Endothelial cell of umbilical vein (primary cell): ENCODE data around the gene ISX. TPM values are rescaled to one million over a fixed set of nuclear protein-coding genes. Genes with fewer than 3 reads are reported as not detected.

Source experiments
- BruUV-seq: library from RNA; stranded (reverse); fragments of 400-500 nt; replicated peaks from 2 replicates; lab custom pipeline; 2021; lab: Mats Ljungman, UMichigan
- CTCF ChIA-PET: fragments of 300-600, 350-600 bp; sonication (Branson Sonifier 250); formaldehyde crosslinking; loops from one replicate; lab custom pipeline; 2021; ENCODE audit warnings: antibody characterized with exemption, inconsistent platforms; lab: Charles Lee
- POLR2A ChIA-PET: fragments of 300-600, 350-600 bp; sonication (Branson Sonifier 250); formaldehyde crosslinking; loops from one replicate; lab custom pipeline; 2021; ENCODE audit warnings: antibody characterized with exemption, inconsistent platforms; lab: Charles Lee
- DNase-seq: peaks from one replicate; pipeline ENCODE4 v3.0.0-alpha.2; 2011; ENCODE audit warnings: low read depth, low spot score
- FAIRE-seq: peaks from 2 replicates; lab custom pipeline; 2011; peaks lifted over from hg19 to GRCh38; lab: Jason Lieb, UNC
- H2AFZ ChIP-seq: 2 replicates; pipeline ENCODE4 v1.6.0; 2012; ENCODE audit warnings: low read depth, low read length, control low read depth, inconsistent platforms
- H3K27ac ChIP-seq: 2 replicates; pipeline ENCODE4 v1.5.1; 2011; ENCODE audit warnings: low read depth, mild to moderate bottlenecking, control low read depth, low read length, moderate library complexity; ENCODE audit not compliant: insufficient read depth
- H3K27me3 ChIP-seq, 2 experiments: 2 replicates each; pipeline versions ENCODE4 v1.6.0 to v1.6.1; 2011; ENCODE audit warnings: low read length in 2 of 2, mixed read lengths in 1 of 2; ENCODE audit not compliant: control insufficient read depth in 2 of 2, insufficient read depth in 2 of 2
- H3K36me3 ChIP-seq, 2 experiments: 2 replicates in 1 of 2; 3 replicates in 1 of 2; pipeline ENCODE4 v1.5.1; 2011; ENCODE audit warnings: low read length in 2 of 2, mild to moderate bottlenecking in 1 of 2, moderate library complexity in 1 of 2; ENCODE audit not compliant: control insufficient read depth in 2 of 2, insufficient read depth in 2 of 2; ENCODE audit errors: extremely low read depth in 1 of 2
- H3K4me1 ChIP-seq: 3 replicates; pipeline ENCODE4 v1.5.1; 2011; ENCODE audit warnings: mild to moderate bottlenecking, low read length; ENCODE audit not compliant: control insufficient read depth, insufficient read depth; ENCODE audit errors: extremely low read depth
- H3K4me2 ChIP-seq: 2 replicates; pipeline ENCODE4 v1.6.1; 2011; ENCODE audit warnings: low read length, control low read depth, mixed read lengths; ENCODE audit not compliant: insufficient read depth
- H3K4me3 ChIP-seq, 3 experiments: fragments of 200-600 bp in 1 of 3; sonication (generic), shearing (Covaris generic) in 1 of 3; replicated peaks in 1 of 3; 2 replicates each; pipeline ENCODE4 v1.5.1; 2011 to 2016; ENCODE audit warnings: control low read depth in 3 of 3, low read length in 3 of 3, mild to moderate bottlenecking in 2 of 3, inconsistent platforms in 1 of 3, low read depth in 1 of 3, moderate library complexity in 1 of 3; ENCODE audit not compliant: insufficient read depth in 1 of 3
- H3K79me2 ChIP-seq: 2 replicates; pipeline ENCODE4 v1.6.0; 2012; ENCODE audit warnings: low read length, inconsistent platforms; ENCODE audit not compliant: control insufficient read depth, insufficient read depth
- H3K9ac ChIP-seq: replicated peaks from 2 replicates; pipeline ENCODE3; 2011; ENCODE audit warnings: low read length, control low read depth; ENCODE audit not compliant: insufficient read depth; ENCODE audit errors: extremely low read depth
- H3K9me1 ChIP-seq: replicated peaks from 3 replicates; pipeline ENCODE4 v1.6.0; 2011; ENCODE audit warnings: mild to moderate bottlenecking, low read length; ENCODE audit not compliant: control insufficient read depth, insufficient read depth; ENCODE audit errors: extremely low read depth
- H3K9me3 ChIP-seq: replicated peaks from 2 replicates; pipeline ENCODE4 v1.5.1; 2012; ENCODE audit warnings: low read length, inconsistent platforms; ENCODE audit not compliant: control insufficient read depth, insufficient read depth
- H4K20me1 ChIP-seq: replicated peaks from 2 replicates; pipeline ENCODE3; 2011; ENCODE audit warnings: mild to moderate bottlenecking, low read length; ENCODE audit not compliant: control insufficient read depth, insufficient read depth; ENCODE audit errors: extremely low read depth
- EZH2 ChIP-seq: IDR thresholded peaks from 2 replicates; pipeline ENCODE4 v1.6.1; 2012; ENCODE audit warnings: borderline replicate concordance, low read depth, mild to moderate bottlenecking, moderate library complexity, low read length, inconsistent platforms; ENCODE audit not compliant: severe bottlenecking
- FOS ChIP-seq: IDR thresholded peaks from 2 replicates; pipeline ENCODE4 v1.6.1; 2011; ENCODE audit warnings: mild to moderate bottlenecking, low read length, moderate library complexity, borderline replicate concordance; ENCODE audit not compliant: insufficient read depth
- GATA2 ChIP-seq: IDR thresholded peaks from 2 replicates; pipeline ENCODE4 v1.7.0; 2011; ENCODE audit warnings: low read depth, mild to moderate bottlenecking, moderate library complexity, mixed read lengths, low read length; ENCODE audit not compliant: insufficient read length, insufficient read depth
- JUN ChIP-seq: IDR thresholded peaks from 2 replicates; pipeline ENCODE4 v1.6.1; 2011; ENCODE audit warnings: borderline replicate concordance, low read depth; ENCODE audit not compliant: insufficient read length, insufficient read depth
- MAX ChIP-seq: IDR thresholded peaks from 2 replicates; pipeline ENCODE4 v1.6.1; 2011; ENCODE audit not compliant: insufficient read depth, insufficient read length
- MYC ChIP-seq: IDR thresholded peaks from one replicate; pipeline ENCODE4 v1.6.1; 2011; ENCODE audit warnings: mild to moderate bottlenecking, low read depth, low read length
- POLR2A ChIP-seq: IDR thresholded peaks from 2 replicates; pipeline ENCODE4 v1.6.1; 2012; ENCODE audit warnings: low read depth, mild to moderate bottlenecking, control low read depth, low read length
- POLR2AphosphoS5 ChIP-seq: IDR thresholded peaks from 2 replicates; pipeline ENCODE4 v1.6.1; 2012; ENCODE audit warnings: low read depth, mild to moderate bottlenecking, control low read depth, low read length, moderate library complexity; ENCODE audit not compliant: insufficient read depth
- dilution Hi-C: fragments of 300-500 bp; cut with MboI; formaldehyde crosslinking; loops from one replicate; pipeline ENCODE4 v1.15.0; 2019; ENCODE audit warnings: low sequenced_read_pairs; ENCODE audit not compliant: extremely low pct_ligation_motif_present
- intact Hi-C: fragments of 100-400 bp; cut with micrococcal nuclease; formaldehyde crosslinking; loops from one replicate; pipeline ENCODE4 v1.10.0; 2022
- polyA plus RNA-seq, 4 experiments: library from polyadenylated mRNA; depleted of rRNA in 3 of 4; stranded (reverse) in 3 of 4; unstranded in 1 of 4; fragments of >200 nt; gene quantifications; 2 replicates each; pipeline versions ENCODE4 v1.2.1 to v1.2.3, GENCODE V29; 2011 to 2012; ENCODE audit warnings: missing spikeins in 1 of 4
- total RNA-seq: library from RNA; stranded (reverse); gene quantifications from 2 replicates; pipeline ENCODE4 v1.2.3, GENCODE V29; 2021
- TF ChIP-seq, protein P1 (sequence below), 2 donors: IDR thresholded peaks; 1 replicate in 1 of 2; 2 replicates in 1 of 2; pipeline ENCODE4 v1.5.1; 2011; ENCODE audit warnings: low read length in 2 of 2, mild to moderate bottlenecking in 2 of 2, moderate library complexity in 2 of 2, control low read depth in 1 of 2, inconsistent platforms in 1 of 2, low read depth in 1 of 2; ENCODE audit not compliant: insufficient read depth in 1 of 2; ENCODE audit errors: extremely low read depth in 1 of 2

The ISX gene
- total and polyA plus RNA-seq, 2 donors (not counting 3 experiments of a cell fraction or from before 2014, with no cell fraction given) = not detected

GRCh38 chr22:35116817-35117216 is 50.9 kb downstream of the ISX start:
- Histone ChIP-seq H4K20me1 (no peaks in the 10 kb centered on the region), H3K79me2 (no peaks in the 10 kb centered on the region), H3K27ac (no peak overlapping the region), H3K4me1 (no peaks in the 10 kb centered on the region), H3K27me3 (no peaks in the 10 kb centered on the region), H3K9me1 (no peaks in the 10 kb centered on the region), H3K9me3 (no peaks in the 10 kb centered on the region), H3K4me2 (no peak overlapping the region), H3K9ac (no peak overlapping the region), H3K4me3 (no peak overlapping the region), H3K36me3 (no peaks in the 10 kb centered on the region), H2AFZ (no peak overlapping the region)
- ChIA-PET CTCF (no interaction called here), POLR2A (no interaction called here)
- FAIRE-seq (no peak), DNase-seq (no peak)
- dilution Hi-C loops (no loop called here), intact Hi-C loops (no loop called here)
- no peak for TF ChIP-seq POLR2A
- TF ChIP-seq MYC = no peak
- TF ChIP-seq POLR2AphosphoS5 = no peak
- TF ChIP-seq FOS = no peak
- no peak for TF ChIP-seq MAX
- TF ChIP-seq GATA2 = no peak
- TF ChIP-seq EZH2 = no peak
- no peak for TF ChIP-seq JUN
- TF ChIP-seq, protein P1, sequence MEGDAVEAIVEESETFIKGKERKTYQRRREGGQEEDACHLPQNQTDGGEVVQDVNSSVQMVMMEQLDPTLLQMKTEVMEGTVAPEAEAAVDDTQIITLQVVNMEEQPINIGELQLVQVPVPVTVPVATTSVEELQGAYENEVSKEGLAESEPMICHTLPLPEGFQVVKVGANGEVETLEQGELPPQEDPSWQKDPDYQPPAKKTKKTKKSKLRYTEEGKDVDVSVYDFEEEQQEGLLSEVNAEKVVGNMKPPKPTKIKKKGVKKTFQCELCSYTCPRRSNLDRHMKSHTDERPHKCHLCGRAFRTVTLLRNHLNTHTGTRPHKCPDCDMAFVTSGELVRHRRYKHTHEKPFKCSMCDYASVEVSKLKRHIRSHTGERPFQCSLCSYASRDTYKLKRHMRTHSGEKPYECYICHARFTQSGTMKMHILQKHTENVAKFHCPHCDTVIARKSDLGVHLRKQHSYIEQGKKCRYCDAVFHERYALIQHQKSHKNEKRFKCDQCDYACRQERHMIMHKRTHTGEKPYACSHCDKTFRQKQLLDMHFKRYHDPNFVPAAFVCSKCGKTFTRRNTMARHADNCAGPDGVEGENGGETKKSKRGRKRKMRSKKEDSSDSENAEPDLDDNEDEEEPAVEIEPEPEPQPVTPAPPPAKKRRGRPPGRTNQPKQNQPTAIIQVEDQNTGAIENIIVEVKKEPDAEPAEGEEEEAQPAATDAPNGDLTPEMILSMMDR (IDR thresholded peaks at IDR 0.05; ENCODE audit: extremely low read depth in 1 of 2, insufficient read depth in 1 of 2, low read depth in 1 of 2, low read length in 2 of 2) = no peak
- no TSS peak for BruUV-seq
